IMR-90 (cell line): ENCODE measurements around the gene PGM2. TPM values are rescaled to one million over a fixed set of nuclear protein-coding genes. Genes with fewer than 3 reads are reported as not detected.

ENCODE experiments used
- ATAC-seq: fragments of 200-7000 bp; cut with Tn5 transposase; 2 replicates; pipeline ENCODE4 v1.9.1; 2020; ENCODE audit warnings: low read depth, mild to moderate bottlenecking, moderate library complexity
- BruUV-seq: library from RNA; stranded (reverse); fragments of 400-500 nt; replicated peaks from 2 replicates; lab custom pipeline; 2021; lab: Mats Ljungman, UMichigan
- CTCF ChIA-PET: fragments of 300-600 bp; formaldehyde crosslinking; extraction: SDS; loops from one replicate; lab custom pipeline; 2021; ENCODE audit warnings: antibody characterized with exemption; lab: Yijun Ruan, JAX
- POLR2A ChIA-PET: fragments of 300-600 bp; sonication (Branson Sonifier 250); formaldehyde crosslinking; loops from one replicate; lab custom pipeline; 2022; ENCODE audit warnings: antibody characterized with exemption; ENCODE audit not compliant: unreplicated experiment; lab: Charles Lee
- DNase-seq: peaks from one replicate; pipeline ENCODE4 v3.0.0; 2013
- H2AFZ ChIP-seq: replicated peaks from 2 replicates; pipeline ENCODE3; 2013; ENCODE audit warnings: low read length, mild to moderate bottlenecking; ENCODE audit not compliant: poor library complexity
- H2AK5ac ChIP-seq: 2 replicates; pipeline ENCODE4 v1.6.1; 2013; ENCODE audit warnings: low read depth, low read length, inconsistent platforms
- H2AK9ac ChIP-seq: replicated peaks from 2 replicates; pipeline ENCODE3; 2013; ENCODE audit warnings: mild to moderate bottlenecking, low read depth, low read length, moderate library complexity; ENCODE audit not compliant: poor library complexity
- H2BK120ac ChIP-seq: 2 replicates; pipeline ENCODE4 v1.6.1; 2013; ENCODE audit warnings: low read depth, low read length, inconsistent platforms
- H2BK15ac ChIP-seq: 3 replicates; pipeline ENCODE4 v1.6.1; 2013; ENCODE audit warnings: low read depth, low read length, inconsistent platforms
- H2BK20ac ChIP-seq: 2 replicates; pipeline ENCODE4 v1.6.1; 2013; ENCODE audit warnings: low read depth, mild to moderate bottlenecking, inconsistent platforms, low read length, moderate library complexity
- H2BK5ac ChIP-seq: 2 replicates; pipeline ENCODE4 v1.6.1; 2013; ENCODE audit warnings: mild to moderate bottlenecking, low read depth, low read length, inconsistent platforms; ENCODE audit not compliant: poor library complexity, severe bottlenecking
- H3K14ac ChIP-seq: replicated peaks from 2 replicates; pipeline ENCODE4 v1.6.1; 2013; ENCODE audit warnings: low read depth, low read length, inconsistent platforms
- H3K18ac ChIP-seq: 2 replicates; pipeline ENCODE4 v1.6.1; 2013; ENCODE audit warnings: low read depth, low read length, control low read depth
- H3K23ac ChIP-seq: 2 replicates; pipeline ENCODE4 v1.6.1; 2013; ENCODE audit warnings: low read depth, low read length, inconsistent platforms
- H3K27ac ChIP-seq: 2 replicates; pipeline ENCODE4 v1.5.1; 2013; ENCODE audit warnings: mild to moderate bottlenecking, control low read depth, low read length; ENCODE audit not compliant: insufficient read depth
- H3K27me3 ChIP-seq: 2 replicates; pipeline ENCODE4 v1.6.1; 2013; ENCODE audit warnings: low read length; ENCODE audit not compliant: control insufficient read depth, insufficient read depth
- H3K36me3 ChIP-seq: 2 replicates; pipeline ENCODE4 v1.6.1; 2013; ENCODE audit warnings: low read length, mixed read lengths; ENCODE audit not compliant: control insufficient read depth, insufficient read depth
- H3K4ac ChIP-seq: 2 replicates; pipeline ENCODE4 v1.6.1; 2013; ENCODE audit warnings: low read depth, low read length, inconsistent platforms
- H3K4me1 ChIP-seq: 2 replicates; pipeline ENCODE4 v1.6.1; 2013; ENCODE audit warnings: low read length, mixed read lengths; ENCODE audit not compliant: control insufficient read depth, insufficient read depth
- H3K4me2 ChIP-seq: 2 replicates; pipeline ENCODE4 v1.6.1; 2013; ENCODE audit warnings: low read depth, mild to moderate bottlenecking, control low read depth, low read length, moderate library complexity
- H3K4me3 ChIP-seq: 2 replicates; pipeline ENCODE4 v1.5.1; 2013; ENCODE audit warnings: low read depth, mild to moderate bottlenecking, control low read depth, low read length, moderate library complexity; ENCODE audit not compliant: insufficient read depth
- H3K56ac ChIP-seq: 2 replicates; pipeline ENCODE4 v1.6.1; 2013; ENCODE audit warnings: low read length, inconsistent platforms; ENCODE audit not compliant: insufficient read depth; ENCODE audit errors: extremely low read depth
- H3K79me1 ChIP-seq, 2 experiments: 2 replicates each; pipeline ENCODE4 v1.6.1; 2013; ENCODE audit warnings: low read length in 2 of 2, inconsistent platforms in 1 of 2, low read depth in 1 of 2
- H3K9ac ChIP-seq: 2 replicates; pipeline ENCODE4 v1.6.1; 2013; ENCODE audit warnings: low read depth, low read length, control low read depth
- H3K9me1 ChIP-seq: 2 replicates; pipeline ENCODE4 v1.6.1; 2013; ENCODE audit warnings: low read length, inconsistent platforms; ENCODE audit not compliant: insufficient read depth
- H3K9me3 ChIP-seq: 2 replicates; pipeline ENCODE4 v1.6.1; 2013; ENCODE audit warnings: low read length; ENCODE audit not compliant: control insufficient read depth, insufficient read depth
- H4K20me1 ChIP-seq: 2 replicates; pipeline ENCODE4 v1.6.1; 2013; ENCODE audit warnings: low read length, inconsistent platforms; ENCODE audit not compliant: insufficient read depth
- H4K5ac ChIP-seq: 2 replicates; pipeline ENCODE4 v1.6.1; 2013; ENCODE audit warnings: mild to moderate bottlenecking, low read depth, low read length, control low read depth
- H4K8ac ChIP-seq, 2 experiments: 2 replicates each; pipeline ENCODE4 v1.6.1; 2013; ENCODE audit warnings: low read depth in 2 of 2, low read length in 2 of 2, control low read depth in 1 of 2, inconsistent platforms in 1 of 2
- H4K91ac ChIP-seq: 2 replicates; pipeline ENCODE4 v1.6.1; 2013; ENCODE audit warnings: low read depth, low read length, inconsistent platforms; ENCODE audit not compliant: insufficient read depth
- POLR2A ChIP-seq: IDR thresholded peaks from 2 replicates; pipeline ENCODE4 v1.6.1; 2012; ENCODE audit warnings: mild to moderate bottlenecking, low read depth, low read length
- RCOR1 ChIP-seq: IDR thresholded peaks from 2 replicates; pipeline ENCODE4 v1.6.1; 2012; ENCODE audit warnings: mild to moderate bottlenecking, low read length, improper control_type of control experiment; ENCODE audit not compliant: insufficient replicate concordance
- WGBS, 2 experiments: methylation state at CpG; one replicate each; pipeline versions ENCODE4 v1.1.5 to v1.1.7; 2013; ENCODE audit warnings: missing lambda C conversion rate in 2 of 2; ENCODE audit not compliant: insufficient read length in 1 of 2; ENCODE audit errors: extremely low coverage in 2 of 2; 5-methylcytosine and 5-hydroxymethylcytosine counted together
- dilution Hi-C: fragments of 300-500 bp; cut with HindIII; formaldehyde crosslinking; loops from one replicate; pipeline ENCODE4 v1.14.3; 2018; ENCODE audit warnings: low sequenced_read_pairs; ENCODE audit not compliant: unreplicated experiment
- in situ Hi-C: fragments of 300-500 bp; cut with MboI; formaldehyde crosslinking; loops from 3 replicates; pipeline ENCODE4 v1.14.3; 2019; ENCODE audit warnings: low sequenced_read_pairs, inconsistent platforms, mixed read lengths
- intact Hi-C: fragments of 100-400 bp; cut with micrococcal nuclease; formaldehyde crosslinking; loops from 2 replicates; pipeline ENCODE4 v1.10.0; 2022
- polyA plus RNA-seq, 3 experiments: library from polyadenylated mRNA; depleted of rRNA; stranded (reverse); fragments of >200 nt; gene quantifications; 2 replicates each; pipeline ENCODE4 v1.2.3, GENCODE V29; 2012; ENCODE audit warnings: low replicate concordance in 1 of 3
- total RNA-seq: library from RNA; depleted of rRNA; stranded (reverse); fragments of >200 nt; gene quantifications from 2 replicates; pipeline ENCODE4 v1.2.3, GENCODE V29; 2012

Gene PGM2
- total and polyA plus RNA-seq, 2 of the 4 experiments (the other 2 are of a cell fraction) = 18.7 to 26.2 TPM

- Histone ChIP-seq H3K18ac (no peak overlapping the region), H3K27me3 (no peaks in the 10 kb centered on the region), H4K5ac (no peak overlapping the region), H3K9me1 (0 out of 2 replicates have a peak, but pooled peaks cover 4% of the 10 kb centered on the region), H3K4me1 (peaks cover 3% of the 10 kb centered on the region; the same call in 1 of the 2 replicates), H4K91ac (no peak overlapping the region), H3K9ac (no peak overlapping the region), H2BK120ac (no peak overlapping the region), H3K56ac (no peak overlapping the region), H2BK5ac (no peak overlapping the region), H3K79me1 (peaks cover 0 to 4% of the 10 kb centered on the region in 2 experiments; a peak in 2 of 4 replicates), H3K27ac (no peak overlapping the region), H3K23ac (no peak overlapping the region), H2AK9ac (no peak overlapping the region), H2BK20ac (no peak overlapping the region), H3K14ac (no peak overlapping the region), H4K8ac (no peak overlapping the region), H3K9me3 (no peaks in the 10 kb centered on the region), H3K36me3 (peaks cover 18% of the 10 kb centered on the region), H2AFZ (no peak overlapping the region), H2AK5ac (no peak overlapping the region), H2BK15ac (no peak overlapping the region), H3K4ac (no peak overlapping the region), H3K4me3 (no peak overlapping the region), H3K4me2 (no peak overlapping the region), H4K20me1 (no peaks in the 10 kb centered on the region)
- dilution Hi-C loops (no loop called here), in situ Hi-C loops (no loop called here), intact Hi-C loops (no loop called here)
- no peak for DNase-seq
- ChIA-PET CTCF (no interaction called here), POLR2A (no interaction called here)
- TF ChIP-seq POLR2A = no peak
- TF ChIP-seq RCOR1 = no peak
- no TSS peak for BruUV-seq
- WGBS, 2 experiments = no CpG with 5 or more reads among the region's 2 CpGs
- no peak for ATAC-seq
Measured at GRCh38 chr4:37839426-37839825, 12.9 kb downstream of the PGM2 start.
